Measurements from ENCODE around the gene LARP4B. TPM values are rescaled to one million over a fixed set of nuclear protein-coding genes. Genes with fewer than 3 reads are reported as not detected.

Gene LARP4B
- total RNA-seq, 1 donor from 2014 or later: 64.2 TPM

GRCh38 chr10:810351-810846 lies 121.1 kb downstream of the LARP4B start:
- TF ChIP-seq CTCF (IDR thresholded peaks at IDR 0.05; ENCODE audit: borderline replicate concordance): peak; percentile 49

GRCh38 chr10:809671-810350 lies 121.7 kb downstream of the LARP4B start:
- Histone ChIP-seq H3K27me3 (ENCODE audit: low read depth) (no peaks in the 10 kb centered on the region), H3K36me3 (peaks cover 79% of the 10 kb centered on the region), H3K4me1 (peaks cover 17% of the 10 kb centered on the region), H3K9me3 (replicated peaks) (no peaks in the 10 kb centered on the region), H3K27ac (replicated peaks) (peak overlapping the region; percentile 69), H3K4me3 (no peak overlapping the region)
- intact Hi-C loops (cut with micrococcal nuclease): no loop called here
- peak; percentile 74 for DNase-seq
- no peak for TF ChIP-seq CTCF (IDR thresholded peaks at IDR 0.05; ENCODE audit: borderline replicate concordance)

More at GRCh38 chr10:810351-810846, 121.1 kb downstream of the LARP4B start:
- Histone ChIP-seq H3K9me3 (replicated peaks) (no peaks in the 10 kb centered on the region), H3K27ac (replicated peaks) (peak overlapping the region; percentile 69), H3K36me3 (peaks cover 85% of the 10 kb centered on the region), H3K4me1 (peaks cover 17% of the 10 kb centered on the region), H3K4me3 (no peak overlapping the region), H3K27me3 (ENCODE audit: low read depth) (no peaks in the 10 kb centered on the region)
- DNase-seq: no peak
- intact Hi-C loops (cut with micrococcal nuclease): no loop called here

GRCh38 chr10:807958-808353 lies 123.5 kb downstream of the LARP4B start:
- H3K4me1 ChIP-seq: peaks cover 30% of the 10 kb centered on the region
- DNase-seq: no peak
- no peaks in the 10 kb centered on the region for H3K9me3 ChIP-seq (replicated peaks)
- H3K36me3 ChIP-seq: peaks cover 61% of the 10 kb centered on the region
- H3K27ac ChIP-seq (replicated peaks): no peak overlapping the region
- intact Hi-C loops (cut with micrococcal nuclease): no loop called here
- no peak for TF ChIP-seq CTCF (IDR thresholded peaks at IDR 0.05; ENCODE audit: borderline replicate concordance)
- no peak overlapping the region for H3K4me3 ChIP-seq
- no peaks in the 10 kb centered on the region for H3K27me3 ChIP-seq (ENCODE audit: low read depth)

GRCh38 chr10:807163-807957 lies 124.1 kb downstream of the LARP4B start:
- peaks cover 55% of the 10 kb centered on the region for H3K36me3 ChIP-seq
- no peak for TF ChIP-seq CTCF (IDR thresholded peaks at IDR 0.05; ENCODE audit: borderline replicate concordance)
- intact Hi-C loops (cut with micrococcal nuclease): no loop called here
- no peak for DNase-seq
- no peak overlapping the region for H3K27ac ChIP-seq (replicated peaks)
- no peaks in the 10 kb centered on the region for H3K9me3 ChIP-seq (replicated peaks)
- H3K27me3 ChIP-seq (ENCODE audit: low read depth): no peaks in the 10 kb centered on the region
- H3K4me3 ChIP-seq: no peak overlapping the region
- peaks cover 33% of the 10 kb centered on the region for H3K4me1 ChIP-seq

- Histone ChIP-seq H3K27me3 (ENCODE audit: low read depth) (no peaks in the 10 kb centered on the region), H3K4me3 (no peak overlapping the region), H3K27ac (replicated peaks) (no peak overlapping the region), H3K36me3 (peaks cover 47% of the 10 kb centered on the region), H3K4me1 (peaks cover 33% of the 10 kb centered on the region), H3K9me3 (replicated peaks) (no peaks in the 10 kb centered on the region)
- DNase-seq: no peak
- intact Hi-C loops (cut with micrococcal nuclease): no loop called here
- no peak for TF ChIP-seq CTCF (IDR thresholded peaks at IDR 0.05; ENCODE audit: borderline replicate concordance)
Measured at GRCh38 chr10:806451-807162, 124.9 kb downstream of the LARP4B start.
